Measurements from ENCODE around the gene CDH4.

The CDH4 gene

DNA sequence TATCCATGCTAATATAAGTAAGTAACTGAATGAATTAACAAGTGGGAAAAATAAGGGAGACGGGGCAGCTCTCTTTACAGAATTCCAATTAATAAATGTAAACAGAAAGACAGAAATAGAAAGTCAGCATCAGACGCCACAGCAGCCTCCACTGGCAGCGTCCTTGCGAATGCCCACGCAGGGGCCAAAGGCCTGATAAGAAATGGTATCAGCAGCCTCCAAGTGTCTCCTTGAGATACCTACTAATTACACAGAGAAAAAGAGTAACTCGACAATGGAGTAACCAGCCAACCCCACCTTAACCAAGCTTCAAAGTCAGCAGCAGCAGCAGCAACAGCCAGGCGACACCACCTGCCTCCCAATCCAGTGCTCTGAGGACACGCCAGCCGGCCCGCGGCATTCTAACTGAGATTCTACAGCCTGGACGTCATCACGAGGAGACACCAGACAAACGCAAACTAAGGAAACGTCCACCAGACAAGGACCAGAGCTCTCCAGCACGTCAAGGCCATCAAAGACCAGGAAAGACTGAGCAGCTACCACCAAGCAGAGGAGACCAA is 734.8 kb downstream of the CDH4 start:
- peaks cover 4% of the 10 kb centered on the region for H3K9me3 ChIP-seq (ENCODE audit: insufficient read depth, low read depth, low read length)
- H4K12ac ChIP-seq (ENCODE audit: low read depth, low read length), result no peak overlapping the region
- no peak overlapping the region for H2AK5ac ChIP-seq (ENCODE audit: low read length)
- H3K27ac ChIP-seq (ENCODE audit: low read depth, low read length), result no peak overlapping the region
- no CpG with 5 or more reads among the region's 16 CpGs for WGBS (ENCODE audit: extremely low coverage, insufficient coverage, insufficient read length)
- no peak overlapping the region for H3K4me2 ChIP-seq (ENCODE audit: low read length)
- H3K18ac ChIP-seq (ENCODE audit: low read length), result no peak overlapping the region
- H3K36me3 ChIP-seq (ENCODE audit: control insufficient read depth in 1 of 2, insufficient read depth in 2 of 2, low read length in 2 of 2), result peaks cover 36 to 60% of the 10 kb centered on the region in 2 experiments
- H3K14ac ChIP-seq (ENCODE audit: low read length), result no peak overlapping the region
- H3K27me3 ChIP-seq (ENCODE audit: insufficient read depth, low read length), result no peaks in the 10 kb centered on the region
- no peak overlapping the region for H2BK12ac ChIP-seq (ENCODE audit: low read length)
- H3K4me1 ChIP-seq (ENCODE audit: control insufficient read depth in 1 of 2, insufficient read depth in 2 of 2, low read length in 2 of 2), result no peaks in the 10 kb centered on the region
- no peak overlapping the region for H3K4me3 ChIP-seq (ENCODE audit: low read depth, low read length)
- no peak for DNase-seq
- H2BK5ac ChIP-seq (ENCODE audit: low read depth, low read length, poor library complexity), result no peak overlapping the region
- H4K8ac ChIP-seq (ENCODE audit: low read depth, low read length), result no peak overlapping the region
- no peak overlapping the region for H2BK120ac ChIP-seq (ENCODE audit: insufficient read depth, low read length, poor library complexity)
- H3K9ac ChIP-seq (ENCODE audit: low read length), result no peak overlapping the region
- H3K23ac ChIP-seq (ENCODE audit: low read length), result no peak overlapping the region
- H4K91ac ChIP-seq (ENCODE audit: low read depth, low read length), result no peak overlapping the region
- no peaks in the 10 kb centered on the region for H3K79me1 ChIP-seq (ENCODE audit: low read length)
- H3K79me2 ChIP-seq (ENCODE audit: control insufficient read depth, insufficient read depth, low read length, poor library complexity), result no peaks in the 10 kb centered on the region
- H2AFZ ChIP-seq (ENCODE audit: insufficient read depth, low read length, poor library complexity), result no peak overlapping the region
- no peak overlapping the region for H3K4ac ChIP-seq (ENCODE audit: low read depth, low read length)

DNA sequence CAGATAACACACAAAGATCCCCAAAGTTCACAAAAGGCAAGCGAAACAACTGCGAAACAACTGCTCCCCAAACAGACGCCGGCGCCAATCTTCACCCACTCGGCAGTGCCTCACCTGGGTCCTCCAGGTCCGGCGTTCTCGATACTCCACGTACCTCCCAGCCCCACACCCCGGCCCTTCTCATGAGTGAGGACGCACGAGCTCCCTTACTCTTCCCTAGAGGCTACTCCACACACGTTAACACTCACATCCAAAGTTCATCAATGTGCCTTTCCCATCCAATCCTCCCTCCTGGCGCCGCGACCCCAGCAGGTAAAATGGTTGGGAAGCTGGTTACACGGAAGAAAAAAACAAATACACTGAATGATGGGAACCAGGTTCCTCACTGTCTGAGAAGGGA is 736.6 kb downstream of the CDH4 start:
- H3K36me3 ChIP-seq (ENCODE audit: control insufficient read depth in 1 of 2, insufficient read depth in 2 of 2, low read length in 2 of 2), result peaks cover 45 to 73% of the 10 kb centered on the region in 2 experiments
- H3K9ac ChIP-seq (ENCODE audit: low read length), result no peak overlapping the region
- H3K4ac ChIP-seq (ENCODE audit: low read depth, low read length), result no peak overlapping the region
- H3K4me1 ChIP-seq (ENCODE audit: control insufficient read depth in 1 of 2, insufficient read depth in 2 of 2, low read length in 2 of 2), result no peaks in the 10 kb centered on the region
- no peak overlapping the region for H4K91ac ChIP-seq (ENCODE audit: low read depth, low read length)
- no CpG with 5 or more reads among the region's 18 CpGs for WGBS (ENCODE audit: extremely low coverage, insufficient coverage, insufficient read length)
- H3K4me2 ChIP-seq (ENCODE audit: low read length), result no peak overlapping the region
- H2BK5ac ChIP-seq (ENCODE audit: low read depth, low read length, poor library complexity), result no peak overlapping the region
- H2AFZ ChIP-seq (ENCODE audit: insufficient read depth, low read length, poor library complexity), result no peak overlapping the region
- H3K27me3 ChIP-seq (ENCODE audit: insufficient read depth, low read length), result no peaks in the 10 kb centered on the region
- peak overlapping the region; percentile 0 for H3K4me3 ChIP-seq (ENCODE audit: low read depth, low read length)
- no peak overlapping the region for H3K18ac ChIP-seq (ENCODE audit: low read length)
- H3K27ac ChIP-seq (ENCODE audit: low read depth, low read length), result no peak overlapping the region
- no peak overlapping the region for H2BK120ac ChIP-seq (ENCODE audit: insufficient read depth, low read length, poor library complexity)
- H3K79me1 ChIP-seq (ENCODE audit: low read length), result no peaks in the 10 kb centered on the region
- H2AK5ac ChIP-seq (ENCODE audit: low read length), result no peak overlapping the region
- H3K14ac ChIP-seq (ENCODE audit: low read length), result no peak overlapping the region
- H2BK12ac ChIP-seq (ENCODE audit: low read length), result no peak overlapping the region
- peaks cover 7% of the 10 kb centered on the region for H3K9me3 ChIP-seq (ENCODE audit: insufficient read depth, low read depth, low read length)
- no peak overlapping the region for H4K8ac ChIP-seq (ENCODE audit: low read depth, low read length)
- H3K79me2 ChIP-seq (ENCODE audit: control insufficient read depth, insufficient read depth, low read length, poor library complexity), result no peaks in the 10 kb centered on the region
- H4K12ac ChIP-seq (ENCODE audit: low read depth, low read length), result no peak overlapping the region
- DNase-seq, result no peak
- H3K23ac ChIP-seq (ENCODE audit: low read length), result no peak overlapping the region

DNA sequence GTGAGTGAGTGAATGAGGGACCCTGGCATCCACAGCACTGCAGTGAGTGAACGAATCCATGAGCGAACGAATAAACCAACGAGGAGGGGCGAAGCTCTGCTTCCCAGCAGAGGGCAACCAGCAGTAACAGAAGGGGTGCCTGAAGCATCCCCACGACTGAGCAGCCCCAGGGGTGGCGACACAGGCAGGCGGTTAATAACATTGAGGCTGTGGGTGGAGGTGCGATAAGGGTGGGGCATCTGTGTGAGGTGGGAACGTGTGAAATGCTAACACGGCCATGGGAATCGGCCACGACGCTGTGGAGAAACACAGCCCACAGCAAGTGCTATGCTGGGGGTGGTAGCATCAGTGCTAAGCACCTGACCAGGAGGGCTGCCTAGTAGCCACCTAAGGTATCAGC is 737.7 kb downstream of the CDH4 start:
- Histone ChIP-seq H4K91ac (ENCODE audit: low read depth, low read length) (no peak overlapping the region), H2BK12ac (ENCODE audit: low read length) (no peak overlapping the region)
- WGBS (ENCODE audit: extremely low coverage, insufficient coverage, insufficient read length), result no CpG with 5 or more reads among the region's 14 CpGs

More for the DNA sequence above, 737.7 kb downstream of the CDH4 start:
- Histone ChIP-seq H2BK120ac (ENCODE audit: insufficient read depth, low read length, poor library complexity) (no peak overlapping the region), H2AK5ac (ENCODE audit: low read length) (no peak overlapping the region), H3K4me3 (ENCODE audit: low read depth, low read length) (no peak overlapping the region), H4K12ac (ENCODE audit: low read depth, low read length) (no peak overlapping the region), H3K36me3 (ENCODE audit: control insufficient read depth in 1 of 2, insufficient read depth in 2 of 2, low read length in 2 of 2) (peaks cover 49 to 70% of the 10 kb centered on the region in 2 experiments), H3K27me3 (ENCODE audit: insufficient read depth, low read length) (no peaks in the 10 kb centered on the region), H3K18ac (ENCODE audit: low read length) (no peak overlapping the region), H3K4me1 (ENCODE audit: control insufficient read depth in 1 of 2, insufficient read depth in 2 of 2, low read length in 2 of 2) (no peaks in the 10 kb centered on the region), H3K9me3 (ENCODE audit: insufficient read depth, low read depth, low read length) (peaks cover 10% of the 10 kb centered on the region), H3K4me2 (ENCODE audit: low read length) (no peak overlapping the region), H2AFZ (ENCODE audit: insufficient read depth, low read length, poor library complexity) (no peak overlapping the region), H3K4ac (ENCODE audit: low read depth, low read length) (no peak overlapping the region), H3K9ac (ENCODE audit: low read length) (no peak overlapping the region), H3K79me1 (ENCODE audit: low read length) (no peaks in the 10 kb centered on the region), H3K23ac (ENCODE audit: low read length) (no peak overlapping the region), H3K27ac (ENCODE audit: low read depth, low read length) (no peak overlapping the region), H4K8ac (ENCODE audit: low read depth, low read length) (no peak overlapping the region), H2BK5ac (ENCODE audit: low read depth, low read length, poor library complexity) (no peak overlapping the region), H3K79me2 (ENCODE audit: control insufficient read depth, insufficient read depth, low read length, poor library complexity) (no peaks in the 10 kb centered on the region), H3K14ac (ENCODE audit: low read length) (no peak overlapping the region)
- no peak for DNase-seq
